PFSK-1 (cell line): ENCODE results near the gene URAD.

Experiments used
- FOXP2 ChIP-seq: optimal IDR thresholded peaks from 2 replicates; pipeline ENCODE3; 2011; ENCODE audit warnings: borderline replicate concordance, control low read depth, inconsistent platforms; ENCODE audit not compliant: insufficient read depth; ENCODE audit errors: extremely low read length, extremely low read depth
- POLR2AphosphoS5 ChIP-seq: IDR thresholded peaks from 2 replicates; pipeline ENCODE4 v1.6.1; 2012; ENCODE audit warnings: low read depth, mild to moderate bottlenecking, control low read depth, low read length, moderate library complexity
- SIN3A ChIP-seq: IDR thresholded peaks from 2 replicates; pipeline ENCODE4 v1.6.1; 2012; ENCODE audit warnings: mild to moderate bottlenecking, low read length, moderate library complexity, borderline replicate concordance; ENCODE audit not compliant: insufficient read depth
- TAF1 ChIP-seq: IDR thresholded peaks from 2 replicates; pipeline ENCODE4 v1.6.1; 2012; ENCODE audit warnings: low read length, control low read depth, borderline replicate concordance; ENCODE audit not compliant: insufficient read depth
- TF ChIP-seq, protein P1 (sequence below), 2 experiments: IDR thresholded peaks; 2 replicates each; pipeline versions ENCODE4 v1.6.1 to v1.8.0; 2011 to 2012; ENCODE audit warnings: low read depth in 2 of 2, low read length in 2 of 2, control low read depth in 1 of 2, inconsistent platforms in 1 of 2, mild to moderate bottlenecking in 1 of 2, moderate library complexity in 1 of 2; ENCODE audit not compliant: insufficient read depth in 1 of 2

The URAD gene

GRCh38 chr13:27933118-27933517 is 55.4 kb downstream of the URAD start:
- TF ChIP-seq FOXP2 (no peak), POLR2AphosphoS5 (no peak), SIN3A (no peak), TAF1 (no peak)
- TF ChIP-seq, protein P1, sequence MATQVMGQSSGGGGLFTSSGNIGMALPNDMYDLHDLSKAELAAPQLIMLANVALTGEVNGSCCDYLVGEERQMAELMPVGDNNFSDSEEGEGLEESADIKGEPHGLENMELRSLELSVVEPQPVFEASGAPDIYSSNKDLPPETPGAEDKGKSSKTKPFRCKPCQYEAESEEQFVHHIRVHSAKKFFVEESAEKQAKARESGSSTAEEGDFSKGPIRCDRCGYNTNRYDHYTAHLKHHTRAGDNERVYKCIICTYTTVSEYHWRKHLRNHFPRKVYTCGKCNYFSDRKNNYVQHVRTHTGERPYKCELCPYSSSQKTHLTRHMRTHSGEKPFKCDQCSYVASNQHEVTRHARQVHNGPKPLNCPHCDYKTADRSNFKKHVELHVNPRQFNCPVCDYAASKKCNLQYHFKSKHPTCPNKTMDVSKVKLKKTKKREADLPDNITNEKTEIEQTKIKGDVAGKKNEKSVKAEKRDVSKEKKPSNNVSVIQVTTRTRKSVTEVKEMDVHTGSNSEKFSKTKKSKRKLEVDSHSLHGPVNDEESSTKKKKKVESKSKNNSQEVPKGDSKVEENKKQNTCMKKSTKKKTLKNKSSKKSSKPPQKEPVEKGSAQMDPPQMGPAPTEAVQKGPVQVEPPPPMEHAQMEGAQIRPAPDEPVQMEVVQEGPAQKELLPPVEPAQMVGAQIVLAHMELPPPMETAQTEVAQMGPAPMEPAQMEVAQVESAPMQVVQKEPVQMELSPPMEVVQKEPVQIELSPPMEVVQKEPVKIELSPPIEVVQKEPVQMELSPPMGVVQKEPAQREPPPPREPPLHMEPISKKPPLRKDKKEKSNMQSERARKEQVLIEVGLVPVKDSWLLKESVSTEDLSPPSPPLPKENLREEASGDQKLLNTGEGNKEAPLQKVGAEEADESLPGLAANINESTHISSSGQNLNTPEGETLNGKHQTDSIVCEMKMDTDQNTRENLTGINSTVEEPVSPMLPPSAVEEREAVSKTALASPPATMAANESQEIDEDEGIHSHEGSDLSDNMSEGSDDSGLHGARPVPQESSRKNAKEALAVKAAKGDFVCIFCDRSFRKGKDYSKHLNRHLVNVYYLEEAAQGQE (IDR thresholded peaks at IDR 0.05; ENCODE audit: insufficient read depth in 1 of 2, low read depth in 2 of 2, low read length in 2 of 2), result no peak

DNA sequence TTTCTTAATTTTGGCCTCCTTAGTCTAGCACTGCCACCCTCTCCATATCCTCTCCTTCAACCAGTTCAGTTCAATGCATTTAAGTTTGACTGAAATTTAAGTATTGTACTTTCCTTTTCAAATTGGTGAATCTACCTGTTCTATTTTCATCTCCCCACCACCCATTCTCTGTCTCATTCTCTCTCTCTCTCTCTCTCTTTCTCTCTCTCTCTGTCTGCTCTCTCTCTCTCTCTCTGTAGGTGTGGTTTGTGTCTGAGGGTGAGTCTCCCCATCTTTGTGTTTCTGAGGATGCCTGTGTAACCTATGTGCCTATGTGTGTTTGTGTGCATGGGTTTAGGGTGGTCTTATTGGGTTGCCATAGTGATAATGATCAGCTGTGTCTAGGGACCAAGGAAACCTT is 58.6 kb downstream of the URAD start:
- TF ChIP-seq POLR2AphosphoS5 (no peak), SIN3A (no peak), FOXP2 (no peak), TAF1 (no peak)
- TF ChIP-seq, protein P1 (IDR thresholded peaks at IDR 0.05; ENCODE audit: insufficient read depth in 1 of 2, low read depth in 2 of 2, low read length in 2 of 2), result no peak

GRCh38 chr13:27928805-27929753 is 59.4 kb downstream of the URAD start:
- TF ChIP-seq, protein P1 (IDR thresholded peaks at IDR 0.05; ENCODE audit: insufficient read depth in 1 of 2, low read depth in 2 of 2, low read length in 2 of 2), result no peak
- TF ChIP-seq POLR2AphosphoS5 (no peak), SIN3A (no peak), FOXP2 (no peak), TAF1 (no peak)

DNA sequence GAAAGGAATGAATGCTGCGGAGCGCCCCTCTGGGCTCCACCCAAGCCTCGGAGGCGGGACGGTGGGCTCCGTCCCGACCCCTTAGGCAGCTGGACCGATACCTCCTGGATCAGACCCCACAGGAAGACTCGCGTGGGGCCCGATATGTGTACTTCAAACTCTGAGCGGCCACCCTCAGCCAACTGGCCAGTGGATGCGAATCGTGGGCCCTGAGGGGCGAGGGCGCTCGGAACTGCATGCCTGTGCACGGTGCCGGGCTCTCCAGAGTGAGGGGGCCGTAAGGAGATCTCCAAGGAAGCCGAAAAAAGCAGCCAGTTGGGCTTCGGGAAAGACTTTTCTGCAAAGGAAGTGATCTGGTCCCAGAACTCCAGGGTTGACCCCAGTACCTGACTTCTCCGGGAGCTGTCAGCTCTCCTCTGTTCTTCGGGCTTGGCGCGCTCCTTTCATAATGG is 60.1 kb downstream of the URAD start:
- no peak for TF ChIP-seq FOXP2
- no peak for TF ChIP-seq POLR2AphosphoS5
- TF ChIP-seq TAF1, result no peak
- TF ChIP-seq, protein P1 (IDR thresholded peaks at IDR 0.05; ENCODE audit: insufficient read depth in 1 of 2, low read depth in 2 of 2, low read length in 2 of 2), result no peak
- TF ChIP-seq SIN3A, result no peak
